GM18520 (cell line): Measurements from ENCODE around the gene OR51E1.

ENCODE experiments used
- ATAC-seq: cut with Tn5 transposase; IDR thresholded peaks from one replicate; pipeline ENCODE4 v1.9.1; 2021; ENCODE audit not compliant: unreplicated experiment

Gene OR51E1, protein sequence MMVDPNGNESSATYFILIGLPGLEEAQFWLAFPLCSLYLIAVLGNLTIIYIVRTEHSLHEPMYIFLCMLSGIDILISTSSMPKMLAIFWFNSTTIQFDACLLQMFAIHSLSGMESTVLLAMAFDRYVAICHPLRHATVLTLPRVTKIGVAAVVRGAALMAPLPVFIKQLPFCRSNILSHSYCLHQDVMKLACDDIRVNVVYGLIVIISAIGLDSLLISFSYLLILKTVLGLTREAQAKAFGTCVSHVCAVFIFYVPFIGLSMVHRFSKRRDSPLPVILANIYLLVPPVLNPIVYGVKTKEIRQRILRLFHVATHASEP

DNA sequence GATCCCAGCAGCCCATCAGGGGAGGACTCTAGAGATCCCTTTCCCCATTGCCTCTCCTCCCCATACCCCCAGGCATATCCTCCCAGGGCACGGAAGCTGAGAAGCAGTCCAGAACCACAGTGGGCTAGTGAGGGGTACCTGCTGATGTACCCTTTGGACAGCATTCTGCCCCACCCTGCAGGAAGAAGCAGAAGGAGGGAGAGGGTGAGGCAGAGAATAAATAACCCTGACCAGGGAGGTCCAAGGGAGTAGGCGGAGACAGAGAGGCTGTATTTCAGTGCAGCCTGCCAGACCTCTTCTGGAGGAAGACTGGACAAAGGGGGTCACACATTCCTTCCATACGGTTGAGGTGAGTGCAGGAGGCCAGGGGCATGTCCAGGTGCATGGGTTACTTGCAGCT lies at the start of gene OR51E1:
Gene OR51E1 (plus strand): TSS at position 301 of the 400 bp plus-strand sequence. CDS start 8,545 bp downstream, outside the sequence.
- no peak for ATAC-seq

DNA sequence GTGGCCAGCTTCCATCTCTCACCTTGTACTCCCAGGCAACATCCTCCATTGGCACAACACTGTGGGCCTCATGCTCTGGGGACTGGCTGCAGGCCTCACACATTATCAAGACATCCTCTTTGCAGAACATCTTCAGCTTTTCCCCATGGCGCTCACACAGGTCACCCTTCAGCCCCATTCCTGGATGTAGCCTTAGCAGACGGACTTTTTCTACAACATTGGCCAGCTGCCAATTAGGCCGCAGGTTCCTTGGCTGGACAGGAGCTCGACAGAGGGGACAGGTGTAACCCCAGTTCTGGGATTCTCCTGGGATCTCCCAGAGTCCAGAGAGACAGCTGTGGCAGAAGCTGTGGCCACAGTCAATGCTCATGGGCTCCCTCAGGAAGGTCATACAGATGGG lies 38.7 kb upstream of the OR51E1 start:
- ATAC-seq = no peak

DNA sequence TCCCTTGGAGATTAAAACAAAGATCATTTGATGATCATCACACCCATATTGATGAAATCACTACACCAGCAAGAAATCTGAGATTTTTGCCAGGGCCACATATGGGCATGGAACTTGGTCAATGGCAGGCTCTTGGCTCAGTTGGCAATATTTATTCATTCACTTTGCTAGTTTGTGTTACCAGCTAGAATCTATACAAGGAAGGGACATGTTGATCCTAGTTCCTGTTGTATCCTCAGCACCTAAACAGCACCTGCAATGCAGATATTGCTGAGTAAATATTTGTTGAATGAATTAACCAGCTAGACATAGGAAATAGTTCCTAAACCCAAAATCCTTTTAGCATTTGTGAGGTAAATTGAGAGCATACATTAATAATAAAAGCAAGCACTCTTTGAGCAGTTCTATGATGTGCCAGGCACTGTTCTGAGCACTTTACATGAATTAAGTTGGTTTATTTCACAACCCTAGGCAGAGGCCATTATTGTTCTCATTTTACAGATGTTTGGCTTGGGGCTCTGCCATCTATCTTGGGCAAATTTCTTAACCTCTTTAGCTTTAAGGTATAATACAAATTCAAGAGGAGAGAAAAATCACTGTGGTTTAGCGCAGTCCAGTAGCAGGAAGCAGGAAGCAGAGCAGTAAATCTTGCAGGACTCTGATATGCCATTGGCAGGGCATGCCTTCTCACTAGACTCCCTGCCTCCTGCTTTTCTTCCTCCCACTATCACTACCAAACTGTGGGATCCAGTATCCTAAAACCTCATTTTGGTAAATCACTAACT lies 37.4 kb upstream of the OR51E1 start:
- no peak for ATAC-seq

DNA sequence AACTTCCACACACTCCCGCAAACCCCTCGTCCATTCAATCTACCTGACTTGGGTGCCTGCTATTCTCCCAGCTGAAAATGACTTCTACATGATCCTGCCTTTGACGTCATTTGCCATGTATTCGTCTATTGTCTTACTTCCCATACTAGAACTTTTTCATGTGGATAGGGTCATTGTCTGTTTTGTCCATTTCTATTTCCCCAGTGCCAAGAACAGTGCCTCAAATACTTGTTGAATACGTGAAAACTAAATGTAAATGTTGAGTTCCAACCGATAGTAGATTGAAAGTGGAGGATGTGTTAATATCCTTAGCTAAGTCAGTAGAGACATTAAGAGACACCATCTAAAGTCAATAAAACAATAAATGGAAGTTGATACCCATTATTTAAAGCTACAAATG lies 36.7 kb upstream of the OR51E1 start:
- ATAC-seq = no peak

DNA sequence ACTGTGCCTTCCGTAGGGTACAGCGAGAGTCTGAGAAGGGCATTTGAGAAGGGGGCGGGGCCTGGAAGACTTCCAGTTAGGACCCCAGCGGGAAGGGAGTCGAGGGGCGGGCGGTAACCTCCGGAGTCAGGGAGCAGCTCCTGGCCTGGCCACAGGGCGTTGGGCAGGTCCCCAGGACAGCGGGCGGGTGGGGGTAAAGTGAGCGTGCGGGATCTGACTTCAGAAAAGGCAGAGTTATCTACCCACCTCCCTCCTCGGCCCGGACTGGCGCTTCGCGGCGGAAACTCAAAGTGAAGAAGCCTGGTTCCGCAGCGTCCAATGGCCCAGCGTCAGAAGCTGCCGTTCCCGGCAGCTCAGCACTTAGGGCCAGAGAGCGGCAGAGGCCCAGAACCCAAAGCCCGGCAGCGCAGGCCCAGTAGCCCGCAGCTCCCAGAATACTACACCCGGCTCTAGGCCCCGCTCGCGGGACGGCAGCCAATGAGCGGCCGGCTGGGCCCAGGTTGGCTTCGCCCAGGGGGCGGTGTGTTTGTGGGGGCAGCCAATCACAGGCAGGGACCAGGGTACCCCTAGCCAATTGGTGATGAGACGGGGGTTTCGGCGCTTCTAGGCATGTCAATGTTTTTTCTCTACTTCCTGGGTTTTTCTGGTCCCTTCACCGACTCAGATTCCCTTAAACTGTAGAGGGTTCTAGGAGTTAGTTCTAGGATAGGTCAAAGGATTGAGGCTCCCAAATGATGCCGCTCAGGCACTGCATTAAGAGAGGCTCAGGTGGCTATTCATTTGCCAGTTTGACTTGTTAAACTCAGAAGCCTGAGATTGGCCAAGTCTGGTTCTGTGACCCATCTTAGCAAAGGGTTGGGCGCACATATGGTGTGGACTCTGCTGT lies 35.8 kb upstream of the OR51E1 start, which contains the start of gene TRIM68:
Gene TRIM68 (minus strand): TSS at position 451 of the 886 bp plus-strand sequence. CDS start 2,727 bp downstream, outside the sequence.
- ATAC-seq = peak; percentile 100

DNA sequence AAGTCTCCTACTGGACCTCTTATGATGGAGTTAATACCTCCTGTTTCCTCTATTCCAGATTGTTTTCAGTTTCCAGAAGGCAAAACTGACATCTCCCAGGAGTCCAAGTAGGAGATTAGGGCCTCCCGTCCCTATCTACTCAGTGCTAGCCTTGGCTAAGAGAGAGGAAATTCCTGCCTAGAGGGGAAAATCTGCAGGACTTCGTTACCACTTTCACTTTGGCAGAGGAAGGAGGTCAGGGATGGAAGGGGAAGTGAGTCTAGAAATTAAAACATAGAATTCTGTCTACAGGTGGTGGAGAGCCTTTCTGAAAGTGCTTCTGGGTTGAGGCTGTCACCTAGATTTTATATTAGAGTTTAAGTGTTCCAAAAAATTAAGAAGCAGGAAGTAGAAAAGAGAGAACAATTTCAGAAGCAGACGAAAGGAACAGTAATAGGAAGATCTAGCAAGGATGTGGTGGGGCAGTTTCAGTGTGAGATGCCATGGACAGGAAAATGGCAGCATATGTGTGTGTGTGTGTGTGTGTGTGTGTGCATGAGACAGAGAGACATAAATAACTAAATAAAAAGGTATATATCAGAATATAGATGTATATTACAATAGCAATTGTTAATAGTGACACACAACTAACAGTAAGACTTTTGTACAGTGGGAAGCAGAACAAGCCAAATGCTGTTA lies 33.4 kb upstream of the OR51E1 start:
- no peak for ATAC-seq

DNA sequence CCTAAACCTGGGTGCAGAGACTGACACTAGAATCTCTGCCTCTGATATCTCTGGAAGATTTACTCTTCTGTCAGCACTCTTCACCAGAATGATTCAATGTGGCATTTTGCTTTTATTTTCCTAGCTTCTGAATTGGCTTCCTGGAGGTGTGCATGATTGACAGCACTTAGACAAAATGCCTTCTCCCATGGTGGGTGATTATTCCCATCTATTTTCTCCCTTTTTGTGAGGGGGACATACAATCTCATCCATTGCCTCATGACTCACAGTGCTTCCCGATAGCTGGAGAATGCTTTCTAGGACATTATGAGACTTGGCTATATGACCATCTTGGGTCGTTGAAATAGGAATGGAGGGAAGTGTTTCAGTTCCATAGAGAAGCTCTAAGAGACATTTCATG lies 31.8 kb upstream of the OR51E1 start:
- ATAC-seq = no peak

DNA sequence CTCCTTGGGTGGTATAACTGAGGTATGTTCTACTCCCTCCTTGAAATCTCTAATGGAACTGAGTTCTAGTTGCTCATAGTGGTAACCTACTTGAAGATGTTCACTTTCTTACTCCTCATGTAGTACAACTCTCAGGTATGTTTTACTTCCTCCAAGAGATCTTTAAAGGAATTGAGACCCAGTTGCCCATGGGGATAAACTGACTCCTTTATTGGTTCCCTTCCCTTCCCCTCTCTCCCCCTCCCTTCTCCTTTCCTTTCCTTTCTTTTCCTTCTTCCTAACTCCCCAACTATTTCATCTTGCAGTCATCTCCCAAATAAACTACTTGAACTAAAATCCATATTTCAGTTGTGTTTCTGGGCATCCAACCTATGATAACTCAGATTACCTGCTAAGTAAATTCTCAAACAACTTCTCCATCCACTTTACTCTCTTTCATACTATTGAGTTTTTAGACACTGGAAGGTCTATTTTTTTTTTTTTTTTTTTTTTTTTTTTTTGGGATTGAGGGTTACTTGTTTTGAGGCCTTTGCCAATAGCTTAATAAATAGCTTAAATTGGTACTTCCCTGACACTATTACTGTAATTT lies 27.8 kb upstream of the OR51E1 start:
- ATAC-seq = no peak

DNA sequence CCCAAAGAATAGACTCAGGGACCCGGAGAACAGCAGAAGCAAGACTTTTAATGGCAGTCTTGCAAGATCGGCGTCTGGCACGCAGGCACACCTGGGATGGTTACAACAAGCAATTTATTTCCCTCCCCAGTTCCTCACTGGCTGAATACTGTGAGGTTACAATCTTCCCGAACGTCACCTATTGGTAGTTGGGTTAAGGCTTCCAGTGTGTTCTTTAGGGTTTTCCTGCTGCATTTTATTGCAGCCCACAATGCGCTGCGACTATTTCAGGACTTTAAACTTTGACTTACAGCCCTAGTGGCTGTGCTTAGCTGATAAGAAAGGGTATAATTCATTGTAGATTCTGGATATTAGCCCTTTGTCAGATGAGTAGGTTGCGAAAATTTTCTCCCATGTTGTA lies 24.3 kb upstream of the OR51E1 start:
- ATAC-seq = no peak

DNA sequence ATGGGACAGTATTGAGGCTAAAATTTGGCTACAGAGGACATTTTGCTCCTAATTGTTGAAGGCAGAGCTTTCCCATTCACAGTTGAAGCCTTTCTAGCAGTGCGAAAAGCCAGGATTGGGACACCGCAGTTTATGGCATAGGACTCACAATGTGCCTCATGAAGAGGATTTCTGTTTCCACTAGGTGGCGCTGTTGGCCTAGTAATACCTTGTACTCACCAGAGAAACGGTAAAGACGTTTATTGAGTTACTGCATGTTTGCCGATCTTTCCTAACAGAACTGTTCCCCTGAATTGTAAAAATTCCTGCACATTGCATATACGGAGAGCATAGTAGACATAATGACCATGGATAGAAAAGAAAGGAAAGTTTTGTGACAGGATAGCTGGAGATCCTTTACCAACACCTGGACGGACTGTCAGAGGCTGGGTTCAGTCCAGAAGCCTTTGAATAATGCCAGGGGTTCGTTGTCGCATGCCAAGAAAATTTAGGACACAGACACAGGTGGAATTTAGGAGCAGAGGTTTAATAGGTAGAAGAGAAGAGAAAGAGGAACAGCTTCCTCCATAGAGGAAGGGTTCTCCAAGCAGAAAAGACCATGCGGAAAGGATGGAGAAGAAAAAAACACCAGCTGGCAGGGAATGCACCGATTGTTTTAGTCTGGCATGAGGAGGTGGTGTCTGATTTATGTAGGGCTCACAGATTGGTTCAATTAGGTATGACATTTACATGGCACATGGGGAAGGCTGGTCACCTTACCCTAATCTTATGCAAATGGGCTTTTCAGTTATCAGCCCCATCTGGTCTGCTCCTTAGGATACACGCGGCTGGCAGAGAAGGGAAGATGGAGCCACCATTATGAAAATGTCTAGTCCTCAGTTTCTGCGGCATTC lies 17.3 kb upstream of the OR51E1 start:
- no peak for ATAC-seq

DNA sequence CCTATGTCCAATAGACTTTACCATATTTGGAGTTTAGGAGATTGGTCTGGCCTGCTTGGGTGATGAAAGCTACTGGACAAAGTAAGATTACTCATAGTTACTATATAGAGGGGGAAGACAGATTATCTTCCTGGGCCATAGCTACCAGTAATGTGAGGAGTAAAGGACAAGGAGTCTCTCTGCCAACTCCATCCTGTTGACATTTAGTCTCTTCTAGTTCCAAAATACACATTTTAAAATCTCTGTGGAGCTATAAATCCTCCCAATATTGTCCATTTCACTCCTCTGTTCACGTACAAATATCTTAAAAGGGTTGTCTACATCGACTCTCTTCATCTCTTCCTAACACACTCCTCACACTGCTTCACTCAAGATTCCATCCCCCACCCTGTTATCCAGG lies 7.6 kb upstream of the OR51E1 start:
- ATAC-seq = no peak

DNA sequence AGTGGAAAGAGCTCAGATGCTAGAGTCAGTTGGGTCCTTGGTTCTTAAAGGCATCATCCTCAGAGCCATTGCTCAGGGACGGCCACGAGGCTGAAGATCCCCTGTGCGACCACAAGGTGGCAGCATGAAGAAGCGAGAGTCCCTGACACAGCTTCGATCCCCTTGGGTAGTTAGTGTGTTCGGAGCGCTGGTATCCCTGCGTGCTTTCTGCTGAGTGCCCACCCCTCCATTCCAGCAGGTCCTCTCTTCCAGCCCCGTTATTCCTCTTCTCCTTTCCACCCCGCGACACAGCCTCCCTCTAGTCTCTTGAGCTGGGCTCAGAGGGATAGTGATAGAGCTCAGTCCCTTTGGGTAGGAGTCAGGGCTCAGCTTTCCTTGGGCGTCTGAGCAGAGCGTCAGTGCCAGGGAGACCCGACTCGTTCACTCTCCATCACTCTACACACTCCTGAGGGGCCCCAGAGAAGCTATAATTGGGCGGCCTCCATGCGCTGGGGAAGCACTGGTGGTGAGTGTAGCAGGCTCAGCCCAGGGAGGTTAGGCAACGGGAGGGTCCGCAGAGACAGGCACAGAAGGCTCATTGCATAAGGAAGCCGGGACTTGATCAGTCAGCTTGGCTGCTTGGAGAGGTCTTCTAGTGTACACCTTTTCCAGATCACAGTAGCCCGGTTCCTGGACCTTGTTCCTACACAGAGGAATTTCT lies 6.7 kb upstream of the OR51E1 start, which contains the start of gene OR51D1:
Gene OR51D1 (plus strand): TSS at position 516 of the 700 bp plus-strand sequence. CDS start 2,314 bp downstream, outside the sequence.
- ATAC-seq = peak; percentile 80

DNA sequence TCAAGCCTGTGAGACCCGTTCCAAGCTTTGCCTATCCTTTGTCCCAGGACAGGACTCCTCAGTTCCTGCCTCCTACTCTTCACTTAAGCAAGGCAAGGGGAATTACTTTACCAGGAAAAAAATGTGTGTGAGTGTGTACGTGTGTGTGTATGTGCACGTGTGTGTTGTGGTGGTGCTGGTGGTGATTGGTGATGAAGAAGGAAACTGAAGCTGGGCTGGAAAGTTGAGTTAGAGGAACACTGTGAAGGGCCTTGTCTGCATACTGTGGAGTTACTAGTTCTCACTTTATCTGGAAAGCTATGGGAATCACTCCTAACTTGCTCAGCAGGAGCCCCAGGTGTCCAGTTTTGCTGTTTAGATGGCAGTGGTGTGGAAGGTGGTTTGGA lies 6.1 kb upstream of the OR51E1 start:
- ATAC-seq = no peak

DNA sequence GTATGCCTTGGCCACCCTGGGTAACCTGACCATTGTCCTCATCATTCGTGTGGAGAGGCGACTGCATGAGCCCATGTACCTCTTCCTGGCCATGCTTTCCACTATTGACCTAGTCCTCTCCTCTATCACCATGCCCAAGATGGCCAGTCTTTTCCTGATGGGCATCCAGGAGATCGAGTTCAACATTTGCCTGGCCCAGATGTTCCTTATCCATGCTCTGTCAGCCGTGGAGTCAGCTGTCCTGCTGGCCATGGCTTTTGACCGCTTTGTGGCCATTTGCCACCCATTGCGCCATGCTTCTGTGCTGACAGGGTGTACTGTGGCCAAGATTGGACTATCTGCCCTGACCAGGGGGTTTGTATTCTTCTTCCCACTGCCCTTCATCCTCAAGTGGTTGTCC lies 3.9 kb upstream of the OR51E1 start:
- ATAC-seq = no peak

DNA sequence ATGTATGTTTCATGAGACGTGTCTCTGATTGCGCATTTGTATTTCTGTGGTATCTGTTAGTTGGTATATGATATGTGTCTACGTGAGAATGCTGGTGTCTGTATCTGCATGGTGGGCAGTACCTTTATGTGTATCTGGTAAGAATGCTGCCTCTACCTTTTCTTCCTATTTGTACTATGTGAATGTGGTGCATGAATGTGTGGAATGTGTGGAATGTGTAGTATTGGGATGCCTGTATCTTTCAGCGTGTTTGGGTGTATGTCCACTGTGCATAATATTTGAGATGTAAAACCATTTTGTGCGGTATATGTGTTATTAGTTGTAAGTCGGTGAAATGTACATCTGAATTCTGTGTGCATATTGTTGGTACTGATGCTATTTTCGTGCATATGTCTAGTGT lies 2.3 kb upstream of the OR51E1 start:
- no peak for ATAC-seq

DNA sequence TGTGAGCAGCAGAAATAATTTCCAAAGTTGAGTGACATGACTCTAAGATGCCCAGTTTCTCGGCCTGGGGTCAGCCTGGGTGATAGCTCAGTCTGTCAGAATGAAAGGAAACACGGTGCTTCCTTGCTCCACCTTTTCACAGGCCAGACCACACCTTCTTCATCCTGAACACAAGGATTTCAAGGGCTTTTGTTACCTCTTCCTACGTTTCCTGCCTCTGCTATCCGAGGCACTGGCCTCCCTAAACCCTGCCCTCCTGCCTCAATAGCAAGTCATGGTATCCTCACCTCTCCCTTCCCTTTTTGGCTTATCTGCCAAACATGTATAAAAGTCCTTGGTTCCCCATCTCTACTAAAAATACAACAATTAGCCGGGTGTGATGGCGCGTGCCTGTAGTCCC lies 1.7 kb upstream of the OR51E1 start:
- no peak for ATAC-seq

DNA sequence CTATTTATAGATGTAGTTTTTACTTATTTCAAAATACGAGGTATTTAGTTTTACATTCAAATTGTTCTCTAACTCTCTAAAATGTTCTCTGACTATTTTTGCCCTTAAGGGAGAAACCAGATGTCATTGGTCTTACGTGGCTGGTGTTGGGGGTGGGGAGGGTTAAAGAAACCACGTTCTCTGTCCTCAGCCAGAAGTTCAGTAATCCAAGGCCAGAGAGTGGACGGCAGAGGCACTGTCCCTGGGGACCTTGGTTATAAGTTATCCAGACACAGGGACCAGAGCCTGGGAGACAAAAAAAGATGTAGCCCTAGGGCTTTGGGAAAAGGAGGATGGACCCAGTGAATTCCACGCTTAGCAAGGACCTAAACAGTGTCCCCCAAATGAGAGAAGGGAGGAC lies 706 bp upstream of the OR51E1 start:
- ATAC-seq = no peak

DNA sequence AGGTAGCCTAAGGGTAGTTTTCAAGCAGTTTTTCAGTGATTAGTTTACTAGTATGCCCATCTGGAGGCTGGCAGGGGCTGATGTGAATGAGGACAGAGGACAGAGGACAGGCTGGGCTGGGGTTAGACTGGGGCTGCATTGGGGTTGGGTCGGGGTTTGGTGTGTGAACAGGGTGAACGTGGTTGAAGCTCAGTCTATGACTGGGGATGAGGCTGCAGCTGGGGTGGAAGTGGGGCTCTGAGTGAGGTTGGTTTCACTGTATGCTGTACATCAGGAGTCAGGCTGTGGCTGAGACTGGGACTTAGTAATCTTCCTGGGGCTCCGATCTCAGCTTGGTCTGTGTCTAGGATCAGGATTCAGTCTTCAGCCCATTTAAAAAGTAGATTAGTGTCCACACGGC lies 451 bp downstream of the OR51E1 start:
- ATAC-seq = no peak

DNA sequence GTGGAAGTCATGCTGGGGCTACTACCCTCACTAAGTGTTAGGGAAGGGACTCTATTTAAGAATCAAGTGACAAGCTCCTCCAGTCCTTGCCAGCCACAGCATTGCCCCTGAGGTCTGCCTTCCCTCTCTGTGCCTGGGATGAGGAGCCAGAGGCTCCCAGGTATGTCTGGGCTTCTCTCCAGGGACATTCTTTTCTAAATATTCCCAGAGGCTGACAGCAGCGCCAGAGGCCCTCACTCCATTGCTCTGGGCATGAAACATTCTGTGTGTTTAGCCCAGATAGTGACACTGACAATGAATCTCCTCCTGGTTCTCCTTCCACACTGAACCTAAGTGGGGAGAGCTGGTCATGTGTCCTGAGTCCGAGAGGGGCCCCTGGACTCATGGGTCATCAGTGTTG lies 2.2 kb downstream of the OR51E1 start:
- no peak for ATAC-seq
